Measurements from ENCODE around the gene LRTM2. TPM values are rescaled to one million over a fixed set of nuclear protein-coding genes. Genes with fewer than 3 reads are reported as not detected.

Gene LRTM2
- total RNA-seq, 2 donors from 2014 or later = not detected

DNA sequence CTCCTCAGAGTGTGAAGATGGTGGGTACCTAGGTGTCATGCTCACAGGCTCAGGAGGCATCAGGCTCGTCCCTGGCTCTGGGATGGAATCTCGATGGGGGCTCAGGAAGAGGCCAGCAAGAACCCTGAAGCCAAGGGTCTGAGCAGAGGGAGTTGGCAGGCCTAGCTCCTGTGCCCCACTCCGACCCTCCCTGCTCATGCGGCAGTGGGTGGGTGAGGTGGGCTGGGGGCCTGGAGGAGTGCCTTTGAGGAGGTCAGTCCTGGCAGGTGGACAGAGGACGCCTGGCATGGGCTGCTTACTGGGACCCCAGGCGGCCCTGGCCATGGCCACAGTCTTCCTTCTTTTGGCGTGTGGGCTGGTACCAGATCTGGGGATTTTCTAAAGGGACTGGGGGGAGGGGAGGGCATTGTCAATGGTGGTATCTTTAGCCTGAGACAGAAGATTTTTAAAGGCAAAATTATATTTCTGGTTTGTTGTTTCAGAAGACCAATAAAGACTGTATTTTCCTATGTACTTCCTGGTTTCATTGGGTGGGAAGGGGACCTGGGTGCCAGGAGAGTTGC, 16.0 kb downstream of the LRTM2 start:
- ATAC-seq (no peak), DNase-seq (no peak)
- 66 to 77% methylated on average over 5 to 7 of the region's 7 CpGs for WGBS, 2 donors
- H3K9me3 ChIP-seq = no peaks in the 10 kb centered on the region
- no peak overlapping the region for H3K27ac ChIP-seq
- no peaks in the 10 kb centered on the region for H3K27me3 ChIP-seq
- H3K36me3 ChIP-seq (replicated peaks in 1 of 2; ENCODE audit: insufficient read depth in 1 of 2, low read depth in 2 of 2) = no peaks in the 10 kb centered on the region
- TF ChIP-seq, protein P1, sequence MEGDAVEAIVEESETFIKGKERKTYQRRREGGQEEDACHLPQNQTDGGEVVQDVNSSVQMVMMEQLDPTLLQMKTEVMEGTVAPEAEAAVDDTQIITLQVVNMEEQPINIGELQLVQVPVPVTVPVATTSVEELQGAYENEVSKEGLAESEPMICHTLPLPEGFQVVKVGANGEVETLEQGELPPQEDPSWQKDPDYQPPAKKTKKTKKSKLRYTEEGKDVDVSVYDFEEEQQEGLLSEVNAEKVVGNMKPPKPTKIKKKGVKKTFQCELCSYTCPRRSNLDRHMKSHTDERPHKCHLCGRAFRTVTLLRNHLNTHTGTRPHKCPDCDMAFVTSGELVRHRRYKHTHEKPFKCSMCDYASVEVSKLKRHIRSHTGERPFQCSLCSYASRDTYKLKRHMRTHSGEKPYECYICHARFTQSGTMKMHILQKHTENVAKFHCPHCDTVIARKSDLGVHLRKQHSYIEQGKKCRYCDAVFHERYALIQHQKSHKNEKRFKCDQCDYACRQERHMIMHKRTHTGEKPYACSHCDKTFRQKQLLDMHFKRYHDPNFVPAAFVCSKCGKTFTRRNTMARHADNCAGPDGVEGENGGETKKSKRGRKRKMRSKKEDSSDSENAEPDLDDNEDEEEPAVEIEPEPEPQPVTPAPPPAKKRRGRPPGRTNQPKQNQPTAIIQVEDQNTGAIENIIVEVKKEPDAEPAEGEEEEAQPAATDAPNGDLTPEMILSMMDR (IDR thresholded peaks at IDR 0.05) = no peak
- no peak for TF ChIP-seq POLR2A (IDR thresholded peaks at IDR 0.05)
- intact Hi-C loops (cut with DNase I) = no loop called here
- no peak overlapping the region for H3K4me3 ChIP-seq
- H3K4me1 ChIP-seq = peaks cover 3% of the 10 kb centered on the region

DNA sequence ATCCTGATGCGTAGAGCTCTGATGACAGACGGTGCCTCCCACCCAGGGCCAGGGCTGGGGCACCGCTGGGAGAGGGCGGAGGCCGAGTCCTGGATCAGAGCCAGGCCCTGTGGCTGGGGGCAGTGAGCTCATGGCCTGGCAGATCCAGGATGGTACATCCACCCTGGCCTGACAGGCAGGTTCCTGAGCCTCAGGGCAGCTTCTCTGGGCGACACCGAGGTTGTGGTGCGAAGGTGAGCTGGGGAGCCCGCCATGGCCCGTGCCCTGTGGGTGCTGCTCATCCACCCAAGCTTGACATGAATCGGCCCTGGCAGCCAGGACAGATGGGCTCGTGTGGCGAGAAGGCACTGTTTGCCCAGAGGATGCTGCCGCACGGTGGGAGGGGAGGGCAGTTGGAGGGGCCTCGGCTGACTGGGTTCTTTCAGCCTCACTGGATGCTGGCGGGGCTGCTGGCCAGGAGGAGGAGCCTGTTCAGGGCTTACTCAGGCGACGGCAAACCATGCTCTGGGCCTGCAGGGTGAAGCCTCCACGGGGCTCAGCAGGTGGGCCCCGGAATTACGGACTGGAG, 16.6 kb downstream of the LRTM2 start:
- DNase-seq = no peak
- Histone ChIP-seq H3K4me1 (no peaks in the 10 kb centered on the region), H3K4me3 (no peak overlapping the region), H3K27ac (no peak overlapping the region), H3K36me3 (replicated peaks in 1 of 2; ENCODE audit: insufficient read depth in 1 of 2, low read depth in 2 of 2) (no peaks in the 10 kb centered on the region), H3K27me3 (no peaks in the 10 kb centered on the region), H3K9me3 (no peaks in the 10 kb centered on the region)
- whole genome bisulfite sequencing, 2 donors = 39 to 58% methylated on average over 9 to 18 of the region's 22 CpGs
- intact Hi-C loops (cut with DNase I) = no loop called here
- no peak for ATAC-seq
- TF ChIP-seq, protein P1 (IDR thresholded peaks at IDR 0.05) = no peak
- TF ChIP-seq POLR2A (IDR thresholded peaks at IDR 0.05) = no peak

DNA sequence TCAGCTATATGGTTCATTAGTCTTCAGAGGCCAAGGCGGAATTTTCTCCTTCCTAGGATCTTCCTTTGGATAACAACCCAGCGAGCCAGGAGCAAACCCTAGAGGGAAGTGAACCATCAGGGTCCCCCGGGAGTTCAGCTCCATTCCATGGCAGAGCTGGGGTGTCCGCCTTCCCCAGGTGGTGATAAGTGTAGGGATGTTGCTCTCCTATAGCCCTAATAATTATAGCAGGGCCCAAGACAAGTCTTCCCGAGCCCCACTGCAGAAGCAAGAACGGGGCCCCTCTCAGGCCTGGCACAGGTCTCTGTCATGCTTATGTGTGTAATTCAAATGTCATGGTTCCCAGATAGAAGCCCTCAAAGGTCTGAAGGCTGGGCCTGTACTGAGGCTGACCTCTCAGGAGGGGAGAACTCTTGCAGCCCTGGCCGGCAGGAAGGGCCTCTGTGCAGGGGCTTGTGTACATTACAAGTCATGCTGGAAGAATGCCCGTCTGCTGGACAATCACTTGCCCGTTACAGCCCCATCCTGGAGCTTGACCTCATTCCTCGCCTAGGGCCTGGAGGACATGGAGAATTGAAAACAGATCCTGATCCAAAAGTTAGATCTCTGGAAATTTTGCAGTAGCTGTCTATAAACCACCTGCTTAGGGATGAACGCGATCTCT, 17.3 kb downstream of the LRTM2 start:
- Histone ChIP-seq H3K27ac (no peak overlapping the region), H3K4me1 (no peaks in the 10 kb centered on the region), H3K4me3 (no peak overlapping the region), H3K36me3 (replicated peaks in 1 of 2; ENCODE audit: insufficient read depth in 1 of 2, low read depth in 2 of 2) (no peaks in the 10 kb centered on the region), H3K27me3 (no peaks in the 10 kb centered on the region), H3K9me3 (no peaks in the 10 kb centered on the region)
- intact Hi-C loops (cut with DNase I) = no loop called here
- ATAC-seq = no peak
- TF ChIP-seq, protein P1 (IDR thresholded peaks at IDR 0.05) = no peak
- TF ChIP-seq POLR2A (IDR thresholded peaks at IDR 0.05) = no peak
- DNase-seq = no peak
- WGBS, 2 donors = 84 to 85% methylated on average over 11 to 12 of the region's 12 CpGs

DNA sequence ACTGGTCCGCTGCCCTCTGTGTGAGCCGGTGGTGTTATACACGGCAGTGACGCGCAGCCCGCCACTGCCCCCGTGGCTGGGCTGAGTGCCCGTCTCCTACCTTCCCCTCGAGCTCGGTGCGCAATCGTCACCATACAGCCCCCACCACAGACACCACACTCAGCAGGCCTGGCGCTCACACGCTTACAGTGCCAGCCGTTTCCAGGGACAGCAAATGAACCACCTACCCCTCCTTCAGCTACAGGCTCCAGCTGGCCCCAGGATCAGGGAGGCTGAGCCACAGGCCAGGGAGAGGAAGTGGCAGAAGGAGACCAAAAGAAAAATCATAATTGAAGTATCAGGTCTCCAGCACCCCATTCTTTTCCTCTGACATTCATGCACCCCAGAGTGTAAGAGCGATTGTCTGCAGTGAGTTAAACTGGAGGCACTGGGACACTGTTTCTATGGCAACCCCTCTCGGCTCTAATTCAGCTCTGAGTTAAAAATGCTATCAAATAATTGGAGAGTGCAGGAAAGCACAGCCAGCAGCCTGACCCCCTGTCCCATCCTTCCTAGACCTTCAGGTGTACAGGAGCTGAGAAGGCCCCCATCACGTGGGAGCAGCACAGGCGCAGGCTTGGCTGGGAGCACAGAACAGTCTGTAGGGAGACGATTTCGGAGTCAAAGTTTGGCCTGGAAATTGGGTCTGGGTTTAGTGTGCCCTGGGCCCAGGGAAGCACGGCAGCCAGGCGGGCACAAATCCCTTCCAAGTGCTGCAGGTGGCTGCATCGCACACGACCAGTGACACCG, 18.0 kb downstream of the LRTM2 start:
- Histone ChIP-seq H3K4me3 (no peak overlapping the region), H3K4me1 (no peaks in the 10 kb centered on the region), H3K9me3 (no peaks in the 10 kb centered on the region), H3K36me3 (replicated peaks in 1 of 2; ENCODE audit: insufficient read depth in 1 of 2, low read depth in 2 of 2) (no peaks in the 10 kb centered on the region), H3K27me3 (no peaks in the 10 kb centered on the region), H3K27ac (no peak overlapping the region)
- DNase-seq = no peak
- 72 to 79% methylated on average over 19 to 26 of the region's 26 CpGs for WGBS, 2 donors
- no peak for TF ChIP-seq POLR2A (IDR thresholded peaks at IDR 0.05)
- TF ChIP-seq, protein P1 (IDR thresholded peaks at IDR 0.05) = no peak
- intact Hi-C loops (cut with DNase I) = no loop called here
- ATAC-seq = no peak

All from body of pancreas (tissue), 4 donors.